GM18502 (cell line): ENCODE data around the gene SMYD2.
A peak's percentile ranks its signal among the peaks of the same experiment; 100 is the strongest.

Experiments
- ATAC-seq: cut with Tn5 transposase; IDR thresholded peaks from one replicate; pipeline ENCODE4 v1.9.1; 2021; ENCODE audit warnings: mild to moderate bottlenecking; ENCODE audit not compliant: unreplicated experiment, poor library complexity

Gene SMYD2

GRCh38 chr1:214326406-214326805, 45.4 kb downstream of the SMYD2 start:
- ATAC-seq, result peak; percentile 53

- ATAC-seq, result no peak
These were observed 46.6 kb downstream of the SMYD2 start for GRCh38 chr1:214327514-214327913.

DNA sequence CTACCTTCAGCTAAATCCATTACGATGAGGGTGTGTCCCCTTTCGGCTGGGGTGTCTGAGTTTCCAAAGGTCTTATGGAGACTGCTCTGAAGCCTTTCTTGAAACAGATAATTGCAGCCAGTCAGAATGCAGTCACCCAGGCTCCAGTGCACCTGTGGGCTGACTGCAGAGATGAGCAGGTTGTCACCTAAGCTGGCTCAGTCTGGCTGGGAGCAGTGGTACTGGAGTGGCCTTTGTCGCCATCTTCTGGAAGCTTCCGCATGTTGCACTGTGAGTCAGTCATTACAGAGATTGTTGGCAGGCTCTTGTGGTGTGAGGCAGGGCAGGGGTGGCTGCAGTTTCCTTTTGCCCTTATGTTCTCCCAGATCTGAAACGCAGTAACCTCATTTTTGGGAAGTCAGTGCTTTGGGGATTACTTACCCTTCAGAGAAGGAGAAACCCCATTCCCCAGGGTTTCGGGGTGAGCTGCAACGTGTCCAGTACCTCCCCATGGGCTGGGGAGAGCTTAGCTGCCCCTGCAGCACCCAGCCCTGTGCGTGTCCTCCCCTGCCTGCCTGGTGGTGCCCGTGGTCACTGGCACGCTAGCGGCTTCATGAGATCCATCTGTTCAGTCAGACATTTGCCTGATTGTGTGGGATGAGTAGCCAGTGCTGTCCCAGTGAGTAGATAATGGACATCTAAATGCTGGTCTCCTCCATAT, 48.0 kb downstream of the SMYD2 start:
- ATAC-seq, result peak; percentile 92

GRCh38 chr1:214329470-214330220, 48.7 kb downstream of the SMYD2 start:
- ATAC-seq, result no peak

- ATAC-seq, result no peak
These were observed 49.3 kb downstream of the SMYD2 start for GRCh38 chr1:214330222-214330621.

DNA sequence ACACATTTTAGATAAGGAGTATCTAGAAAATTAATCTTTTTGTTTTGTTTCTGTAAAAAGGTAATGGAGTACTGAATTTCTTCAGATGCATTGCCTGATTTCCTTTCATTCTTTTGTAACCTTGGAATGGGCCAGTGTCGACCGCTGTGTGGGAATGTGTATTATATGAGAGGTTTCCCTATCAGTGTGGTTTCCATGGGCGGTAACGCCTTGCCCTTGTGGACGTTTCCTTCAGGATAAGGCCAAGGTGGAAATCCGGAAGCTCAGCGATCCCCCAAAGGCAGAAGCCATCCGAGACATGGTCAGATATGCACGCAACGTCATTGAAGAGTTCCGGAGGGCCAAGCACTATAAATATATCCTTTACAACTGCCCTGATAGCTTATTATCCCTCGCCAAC, 49.8 kb downstream of the SMYD2 start:
- ATAC-seq, result no peak

DNA sequence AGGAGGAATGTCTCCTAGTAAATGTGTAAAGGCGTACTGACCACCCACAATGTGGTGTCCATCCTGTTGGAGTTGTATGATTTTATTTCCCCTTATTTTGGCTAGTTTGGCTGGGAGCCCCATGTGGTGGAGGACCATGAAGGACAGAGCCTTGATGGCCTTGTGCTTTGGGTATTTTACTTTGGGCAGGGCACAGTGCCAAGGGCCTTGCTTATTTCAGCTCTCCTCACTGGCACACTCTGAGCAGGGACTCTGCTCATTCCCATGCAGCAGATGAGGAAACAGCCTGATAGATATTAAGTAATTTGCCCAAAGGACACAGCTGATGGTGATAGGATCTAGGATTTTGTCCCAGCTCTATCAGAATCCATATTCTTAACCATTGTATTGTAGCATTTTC, 50.2 kb downstream of the SMYD2 start:
- ATAC-seq, result no peak

GRCh38 chr1:214331827-214332423, 51.0 kb downstream of the SMYD2 start:
- ATAC-seq, result peak; percentile 59

- ATAC-seq, result no peak
These were observed 52.2 kb downstream of the SMYD2 start for GRCh38 chr1:214332946-214333798.

DNA sequence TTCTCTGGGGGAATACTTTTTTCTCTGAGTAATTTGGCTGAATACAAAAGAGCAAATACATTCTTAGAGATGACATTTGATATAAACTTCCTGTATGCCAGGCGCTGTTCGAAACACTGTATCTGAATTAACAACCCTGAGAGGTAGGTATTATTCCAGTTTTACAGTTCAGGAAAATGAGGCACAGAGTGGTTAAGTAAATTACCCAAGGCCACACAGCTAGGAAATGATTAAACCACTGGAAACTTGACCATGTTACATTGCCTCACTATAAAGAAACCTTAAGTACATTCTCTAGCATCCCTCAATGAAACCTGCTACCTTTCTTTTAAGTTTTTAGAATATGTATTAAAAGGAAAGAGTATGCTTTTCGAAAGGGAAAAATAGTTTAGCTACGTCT, 54.6 kb downstream of the SMYD2 start:
- ATAC-seq, result no peak

DNA sequence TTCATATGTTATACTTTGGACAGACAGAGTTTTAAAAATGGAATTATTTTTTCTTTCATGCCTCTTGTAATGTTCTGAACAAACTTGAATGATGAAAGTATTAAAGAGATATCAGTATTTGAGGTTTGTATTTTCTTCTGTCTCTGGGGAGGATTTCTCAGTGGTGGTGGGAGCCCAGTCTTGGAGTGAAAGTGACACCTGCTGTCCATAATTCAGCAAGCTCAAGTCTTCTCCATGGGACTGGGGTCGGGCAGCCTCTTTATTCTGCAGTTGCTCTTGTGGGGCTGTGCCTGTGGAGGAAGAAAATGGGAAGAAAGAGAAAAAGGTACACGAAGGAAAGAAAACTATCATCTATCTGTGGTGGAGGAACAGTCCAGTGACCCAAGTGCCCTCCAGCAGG, 56.1 kb downstream of the SMYD2 start:
- ATAC-seq, result no peak

- no peak for ATAC-seq
These were observed 56.6 kb downstream of the SMYD2 start for GRCh38 chr1:214337511-214337910.

GRCh38 chr1:214338212-214338611, 57.3 kb downstream of the SMYD2 start:
- ATAC-seq, result no peak

DNA sequence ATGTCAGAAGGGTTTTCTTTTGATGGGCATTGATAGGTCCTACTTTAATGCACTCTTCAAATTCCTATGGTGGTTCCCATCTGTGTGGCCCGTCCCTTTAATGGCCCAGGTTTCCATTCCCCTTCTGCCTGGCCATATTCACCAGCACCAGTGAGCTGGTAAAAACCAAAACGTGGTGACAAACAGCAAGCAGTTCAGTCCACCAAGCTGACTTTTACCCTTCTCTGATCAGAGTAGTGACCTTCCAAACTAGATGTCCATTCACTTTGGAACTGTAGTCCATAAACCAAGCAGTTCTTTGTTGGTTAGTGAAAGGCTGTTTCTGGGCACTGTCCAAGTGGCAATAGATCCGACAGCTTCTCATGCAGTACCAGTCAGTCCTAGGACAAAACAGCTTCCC, 60.5 kb downstream of the SMYD2 start:
- no peak for ATAC-seq

- ATAC-seq, result no peak
These were observed 61.0 kb downstream of the SMYD2 start for GRCh38 chr1:214341932-214342331.

- no peak for ATAC-seq
These were observed 61.6 kb downstream of the SMYD2 start for GRCh38 chr1:214342525-214342924.

DNA sequence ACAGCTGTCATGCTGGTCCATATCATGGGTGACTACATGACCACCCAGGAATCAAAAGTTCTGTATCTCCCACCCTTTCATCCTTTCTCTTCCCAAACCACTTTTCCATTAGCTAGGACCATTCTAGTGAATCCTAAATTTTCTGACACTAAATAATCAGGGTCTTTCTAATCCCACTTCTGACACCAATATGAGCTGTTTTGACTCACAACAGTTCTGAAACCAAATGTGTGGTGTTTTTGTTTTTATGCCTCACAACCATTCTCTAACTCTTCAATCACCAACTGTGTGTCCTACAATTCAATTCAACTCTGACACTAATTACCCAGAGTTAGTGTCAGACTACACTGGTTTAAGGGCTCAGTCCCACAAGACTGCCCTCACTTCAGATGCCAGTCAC, 63.9 kb downstream of the SMYD2 start:
- no peak for ATAC-seq

GRCh38 chr1:214349008-214349407, 68.0 kb downstream of the SMYD2 start:
- ATAC-seq, result no peak

DNA sequence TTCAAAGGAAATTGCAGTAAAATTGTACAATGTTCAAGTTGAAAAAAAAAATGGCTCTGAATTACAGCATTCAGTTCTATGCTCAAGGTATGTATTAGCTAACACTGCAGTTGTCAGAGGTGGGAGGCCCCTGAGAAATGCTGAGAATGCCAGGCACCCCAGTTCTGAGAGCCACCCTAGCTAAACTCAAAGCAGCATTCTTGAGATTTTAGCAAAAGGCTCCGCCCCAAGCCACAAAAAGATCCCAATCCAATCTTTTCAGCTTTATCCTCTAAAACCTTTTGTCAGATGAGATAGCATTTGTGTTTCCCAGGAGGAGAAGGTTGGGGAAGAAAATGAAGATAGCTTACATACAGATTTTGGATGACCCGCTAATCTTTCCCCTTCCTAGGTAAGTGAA, 68.8 kb downstream of the SMYD2 start:
- ATAC-seq, result no peak

DNA sequence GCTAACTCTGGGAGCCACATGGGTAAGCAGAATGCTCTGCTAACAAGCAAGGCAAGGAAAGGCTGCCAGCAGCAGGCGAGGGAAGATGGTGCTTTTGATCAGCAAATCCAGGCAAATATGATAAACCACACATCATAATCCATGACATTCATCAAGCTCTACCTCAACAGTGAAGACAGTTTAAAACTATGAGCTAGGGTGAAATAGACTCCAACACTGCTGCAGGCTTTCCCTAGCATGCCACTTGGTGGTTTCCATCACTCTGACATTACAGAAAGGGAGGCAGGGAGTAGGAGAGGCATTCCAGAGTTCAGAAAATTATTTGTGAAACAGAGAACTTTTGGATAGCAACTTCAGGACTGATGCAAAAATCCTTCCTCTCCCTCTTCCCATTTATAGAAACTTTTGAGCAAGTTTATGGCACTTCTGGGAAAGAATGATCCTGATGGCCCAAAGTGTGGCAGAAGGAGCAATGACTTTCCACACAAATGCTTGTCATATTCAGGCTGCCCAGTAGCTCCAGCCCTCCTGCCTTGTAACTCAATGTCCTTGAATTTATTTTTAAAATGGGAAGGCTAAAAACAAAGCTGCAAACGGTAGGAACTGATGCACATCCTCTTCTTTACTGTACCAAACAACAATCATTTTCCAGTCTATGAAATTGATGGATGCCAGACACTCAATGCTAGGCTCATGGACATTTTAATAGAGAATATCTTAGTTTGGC, 70.8 kb downstream of the SMYD2 start:
- no peak for ATAC-seq
